22Rv1 (cell line): ENCODE data around the gene TACC2.

Experiments used
- H3K27ac ChIP-seq: fragments of 450-650 bp; 2 replicates; pipeline ENCODE4 v1.5.1; 2017
- ZFX ChIP-seq: fragments of 450-650 bp; IDR thresholded peaks from 2 replicates; pipeline ENCODE4 v1.6.1; 2017; ENCODE audit warnings: antibody characterized with exemption, borderline replicate concordance
- TF ChIP-seq, protein P1 (sequence below): fragments of 450-650 bp; IDR thresholded peaks from 2 replicates; pipeline ENCODE4 v1.5.1; 2017; ENCODE audit warnings: mild to moderate bottlenecking

TACC2 gene

DNA sequence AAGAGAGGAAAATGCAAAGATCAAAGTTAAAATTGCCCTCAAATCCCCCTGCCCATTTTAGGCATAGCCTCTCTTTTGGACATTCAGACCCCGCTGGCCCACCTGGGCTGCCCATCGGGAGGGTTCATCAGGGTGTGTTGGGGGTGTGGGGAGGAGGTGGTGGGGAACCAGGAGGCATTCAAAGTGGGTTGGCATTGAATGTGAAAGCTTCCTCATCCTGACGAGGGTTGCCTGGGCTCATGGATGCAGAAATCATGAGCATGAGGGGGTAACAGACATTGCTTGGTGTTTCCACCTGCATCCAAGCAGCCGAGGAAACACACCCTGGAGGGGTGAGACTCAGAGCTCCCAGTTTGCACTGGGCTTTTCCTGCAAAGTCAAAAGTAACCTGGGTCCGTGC lies 302.8 kb downstream of the TACC2 start:
- H3K27ac ChIP-seq = no peak overlapping the region
- TF ChIP-seq, protein P1, sequence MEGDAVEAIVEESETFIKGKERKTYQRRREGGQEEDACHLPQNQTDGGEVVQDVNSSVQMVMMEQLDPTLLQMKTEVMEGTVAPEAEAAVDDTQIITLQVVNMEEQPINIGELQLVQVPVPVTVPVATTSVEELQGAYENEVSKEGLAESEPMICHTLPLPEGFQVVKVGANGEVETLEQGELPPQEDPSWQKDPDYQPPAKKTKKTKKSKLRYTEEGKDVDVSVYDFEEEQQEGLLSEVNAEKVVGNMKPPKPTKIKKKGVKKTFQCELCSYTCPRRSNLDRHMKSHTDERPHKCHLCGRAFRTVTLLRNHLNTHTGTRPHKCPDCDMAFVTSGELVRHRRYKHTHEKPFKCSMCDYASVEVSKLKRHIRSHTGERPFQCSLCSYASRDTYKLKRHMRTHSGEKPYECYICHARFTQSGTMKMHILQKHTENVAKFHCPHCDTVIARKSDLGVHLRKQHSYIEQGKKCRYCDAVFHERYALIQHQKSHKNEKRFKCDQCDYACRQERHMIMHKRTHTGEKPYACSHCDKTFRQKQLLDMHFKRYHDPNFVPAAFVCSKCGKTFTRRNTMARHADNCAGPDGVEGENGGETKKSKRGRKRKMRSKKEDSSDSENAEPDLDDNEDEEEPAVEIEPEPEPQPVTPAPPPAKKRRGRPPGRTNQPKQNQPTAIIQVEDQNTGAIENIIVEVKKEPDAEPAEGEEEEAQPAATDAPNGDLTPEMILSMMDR = no peak
- TF ChIP-seq ZFX = no peak

DNA sequence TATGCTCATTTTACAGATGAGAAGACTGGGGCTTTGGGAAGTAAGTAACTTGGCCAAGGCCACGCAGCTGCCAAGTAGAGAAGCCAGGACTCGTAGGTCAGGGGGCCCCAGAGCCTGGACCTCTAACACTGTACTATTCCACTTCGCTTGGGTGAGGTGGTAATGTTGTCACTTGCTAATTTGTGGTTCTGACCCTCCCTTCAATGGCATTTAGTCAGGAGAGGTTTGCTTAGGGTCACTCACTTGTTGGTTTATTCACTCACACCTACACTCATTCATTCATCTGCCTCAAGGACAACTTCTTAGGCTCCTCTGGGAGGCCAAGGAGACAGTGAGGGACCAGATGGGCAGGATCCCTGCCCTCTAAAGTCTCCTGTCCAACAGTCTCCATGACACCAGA lies 303.4 kb downstream of the TACC2 start:
- H3K27ac ChIP-seq = no peak overlapping the region
- no peak for TF ChIP-seq ZFX
- TF ChIP-seq, protein P1 = no peak

DNA sequence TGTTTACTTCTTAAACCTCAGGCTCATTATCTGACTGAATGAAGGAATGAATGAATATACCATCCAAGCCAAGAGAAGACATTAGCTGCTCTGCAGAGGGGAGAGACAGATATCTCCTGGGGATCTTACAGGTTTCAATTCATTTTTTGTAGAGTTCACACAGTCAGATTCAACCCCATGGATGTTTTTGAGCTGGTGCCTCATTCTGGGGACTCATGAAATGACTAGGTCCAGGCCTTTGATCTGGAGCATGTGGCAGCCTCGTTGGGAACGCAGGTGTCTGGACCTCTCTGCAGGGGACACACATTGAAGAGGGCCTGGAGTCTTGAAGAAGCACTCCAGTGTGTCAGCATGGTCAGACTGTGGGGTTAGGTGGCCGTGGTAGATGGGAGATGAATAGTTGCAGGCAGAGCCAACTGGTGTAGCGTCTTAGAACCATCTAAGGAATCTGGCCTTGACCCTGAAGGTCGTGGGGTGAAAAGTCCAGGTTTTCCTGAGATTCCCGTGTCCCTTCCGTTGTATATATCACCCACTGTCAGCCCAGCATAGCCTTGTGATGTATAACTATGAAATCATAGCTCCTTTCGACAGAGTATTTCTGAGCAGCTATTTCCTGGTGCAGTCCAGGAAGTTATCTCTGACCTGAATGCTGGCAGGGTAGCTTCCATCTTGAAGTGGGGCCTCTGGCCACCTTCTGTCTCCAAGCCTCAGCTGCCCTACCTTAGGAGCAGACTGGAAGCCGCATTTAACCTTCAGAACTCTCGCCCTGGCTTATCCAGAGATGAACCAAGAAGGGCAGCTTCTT lies 304.4 kb downstream of the TACC2 start:
- TF ChIP-seq ZFX = no peak
- TF ChIP-seq, protein P1 = no peak

DNA sequence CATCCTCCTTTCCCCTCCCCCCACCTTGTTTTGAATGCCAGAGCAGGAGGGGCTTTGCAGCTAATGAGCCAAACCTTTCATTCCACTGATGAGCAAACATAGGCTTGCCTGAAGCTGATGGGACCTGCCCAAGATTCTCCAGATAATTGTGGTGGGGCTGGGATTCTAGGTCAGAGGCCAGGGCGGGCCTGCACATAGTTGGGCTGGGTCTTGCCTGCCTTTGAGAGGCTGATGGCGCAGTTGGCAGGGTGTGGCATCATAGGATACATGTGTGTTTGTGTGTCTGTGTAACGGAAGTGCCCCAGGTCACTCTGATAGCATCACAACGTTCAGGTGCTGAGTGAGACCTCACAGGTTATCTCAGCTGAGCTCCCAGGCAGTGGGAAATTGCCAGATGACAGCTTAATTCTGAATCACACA lies 305.0 kb downstream of the TACC2 start:
- TF ChIP-seq, protein P1 = no peak
- no peak for TF ChIP-seq ZFX
- H3K27ac ChIP-seq = no peak overlapping the region

More for the DNA sequence above, 304.4 kb downstream of the TACC2 start:
- H3K27ac ChIP-seq = no peak overlapping the region

DNA sequence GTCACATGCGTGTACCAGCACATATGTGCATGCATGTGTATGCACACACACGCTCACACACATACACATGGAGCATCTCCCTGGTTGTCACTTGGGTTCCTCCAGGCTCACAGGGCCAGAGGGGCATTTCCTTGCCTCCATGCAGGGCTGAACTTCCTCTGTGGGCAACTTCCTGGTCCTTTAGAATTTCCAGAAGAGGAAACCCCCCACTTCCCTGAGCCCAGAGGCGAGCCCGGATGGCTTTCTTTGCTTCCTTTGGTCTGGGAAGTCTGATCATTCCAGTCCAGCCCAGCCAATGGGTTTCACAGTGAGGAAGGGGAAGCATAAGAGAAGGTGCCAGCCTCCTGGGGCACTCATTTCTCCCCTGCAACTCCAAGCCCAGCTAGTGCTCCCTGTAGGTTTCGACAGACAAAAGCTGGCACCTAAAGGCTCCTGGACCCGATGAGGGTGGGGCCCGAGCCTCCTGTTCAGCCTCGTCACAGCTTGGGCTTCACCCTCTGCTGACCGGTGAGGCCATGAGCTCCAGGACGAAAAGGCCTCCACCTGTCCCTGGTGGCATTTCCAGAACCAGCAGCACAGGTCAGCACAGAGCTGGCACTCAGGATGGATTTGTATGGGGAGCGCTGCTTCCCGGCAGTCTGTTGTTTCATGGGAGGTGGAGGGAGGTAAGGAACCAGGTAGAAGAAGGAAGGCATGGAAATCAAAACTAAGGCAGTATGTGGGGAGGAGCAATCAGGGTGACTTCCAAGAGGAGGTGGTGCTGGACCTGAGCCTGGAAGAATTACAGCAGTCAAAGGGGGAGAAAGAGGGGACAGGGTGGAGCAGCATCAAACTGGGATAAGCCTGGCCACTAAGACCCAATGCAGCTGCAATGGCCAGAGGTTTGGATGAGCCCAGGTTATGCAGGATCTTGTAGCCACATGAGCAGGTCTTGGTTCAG lies 305.8 kb downstream of the TACC2 start:
- TF ChIP-seq, protein P1 = no peak
- TF ChIP-seq ZFX = no peak
- H3K27ac ChIP-seq = no peak overlapping the region

DNA sequence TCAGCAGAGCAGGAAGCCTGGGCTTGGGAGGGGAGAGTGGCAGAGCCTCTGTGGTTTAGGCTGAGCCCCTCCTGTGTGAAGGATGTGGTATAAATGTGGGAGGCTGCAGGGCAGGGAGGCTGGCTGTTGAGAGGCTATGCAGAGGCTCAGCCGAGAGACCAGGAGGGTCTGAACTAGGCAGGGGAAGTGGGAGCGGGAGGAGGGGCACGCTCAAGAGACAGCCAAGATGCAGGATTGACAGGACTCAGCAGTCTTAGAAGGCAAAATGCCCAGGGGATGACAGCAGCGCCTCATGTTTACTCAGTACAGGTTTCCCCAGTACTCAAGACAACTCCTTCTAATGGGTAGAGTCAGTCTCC lies 306.5 kb downstream of the TACC2 start:
- no peak overlapping the region for H3K27ac ChIP-seq
- TF ChIP-seq ZFX = no peak
- TF ChIP-seq, protein P1 = no peak
